WTC11 (cell line): ENCODE data around the gene ARHGAP22.

Experiments used
- ARID4B ChIP-seq: sonication (generic); formaldehyde crosslinking; IDR thresholded peaks from 2 replicates; pipeline ENCODE4 v1.8.0; 2023; ENCODE audit warnings: missing genetic modification reagents, mild to moderate bottlenecking, borderline replicate concordance
- ATF6 ChIP-seq: sonication (generic); formaldehyde crosslinking; IDR thresholded peaks from 2 replicates; pipeline ENCODE4 v1.8.1; 2023; ENCODE audit warnings: mild to moderate bottlenecking, missing genetic modification reagents
- CREM ChIP-seq: sonication (generic); formaldehyde crosslinking; IDR thresholded peaks from 2 replicates; pipeline ENCODE4 v1.8.1; 2022; ENCODE audit warnings: mild to moderate bottlenecking, missing genetic modification reagents, moderate library complexity
- CTCF ChIP-seq: fragments of 200-600 bp; IDR thresholded peaks from 2 replicates; pipeline ENCODE4 v1.8.0; 2022; ENCODE audit warnings: antibody characterized with exemption
- ESRRA ChIP-seq: sonication (generic); formaldehyde crosslinking; IDR thresholded peaks from 2 replicates; pipeline ENCODE4 v1.8.1; 2022; ENCODE audit warnings: mild to moderate bottlenecking, missing genetic modification reagents, borderline replicate concordance
- ETV6 ChIP-seq: sonication (generic); formaldehyde crosslinking; IDR thresholded peaks from 2 replicates; pipeline ENCODE4 v1.8.1; 2022; ENCODE audit warnings: mild to moderate bottlenecking, missing genetic modification reagents
- PRDM15 ChIP-seq: sonication (generic); formaldehyde crosslinking; IDR thresholded peaks from 2 replicates; pipeline ENCODE4 v1.8.0; 2022; ENCODE audit warnings: missing genetic modification reagents
- SOX15 ChIP-seq: fragments of 250-450 bp; sonication (Bioruptor Pico); IDR thresholded peaks from 2 replicates; pipeline ENCODE4 v1.9.0; 2021; ENCODE audit warnings: mild to moderate bottlenecking
- USF1 ChIP-seq: sonication (generic); formaldehyde crosslinking; IDR thresholded peaks from 2 replicates; pipeline ENCODE4 v1.8.0; 2022; ENCODE audit warnings: mild to moderate bottlenecking, missing genetic modification reagents
- USF2 ChIP-seq: sonication (generic); formaldehyde crosslinking; IDR thresholded peaks from 2 replicates; pipeline ENCODE4 v1.8.1; 2023; ENCODE audit warnings: mild to moderate bottlenecking, missing genetic modification reagents, moderate library complexity
- ZNF121 ChIP-seq: sonication (generic); formaldehyde crosslinking; IDR thresholded peaks from 2 replicates; pipeline ENCODE4 v1.8.0; 2023; ENCODE audit warnings: missing genetic modification reagents
- ZNF416 ChIP-seq: fragments of 250-450 bp; sonication (Bioruptor Pico); IDR thresholded peaks from 2 replicates; pipeline ENCODE4 v1.9.0; 2021; ENCODE audit warnings: mild to moderate bottlenecking, inconsistent platforms
- ZNF425 ChIP-seq: fragments of 250-450 bp; sonication (Bioruptor Pico); conservative IDR thresholded peaks from 2 replicates; pipeline ENCODE4 v1.9.0; 2021; ENCODE audit warnings: mild to moderate bottlenecking
- TF ChIP-seq, protein P1 (sequence below): sonication (generic); formaldehyde crosslinking; IDR thresholded peaks from 2 replicates; pipeline ENCODE4 v1.8.0; 2022; ENCODE audit warnings: mild to moderate bottlenecking, missing genetic modification reagents

- no peak for TF ChIP-seq PRDM15 (CRISPR knock-in tag)
- TF ChIP-seq CTCF, result no peak
- no peak for TF ChIP-seq ZNF416
- no peak for TF ChIP-seq ATF6 (CRISPR knock-in tag)
- no peak for TF ChIP-seq ZNF121 (CRISPR knock-in tag)
- TF ChIP-seq USF1 (CRISPR knock-in tag), result no peak
- no peak for TF ChIP-seq CREM
- TF ChIP-seq SOX15 (CRISPR knock-in tag), result no peak
- TF ChIP-seq ARID4B (CRISPR knock-in tag), result no peak
- no peak for TF ChIP-seq ESRRA (CRISPR knock-in tag)
- TF ChIP-seq USF2 (CRISPR knock-in tag), result no peak
- no peak for TF ChIP-seq ETV6 (CRISPR knock-in tag)
- TF ChIP-seq, protein P1, sequence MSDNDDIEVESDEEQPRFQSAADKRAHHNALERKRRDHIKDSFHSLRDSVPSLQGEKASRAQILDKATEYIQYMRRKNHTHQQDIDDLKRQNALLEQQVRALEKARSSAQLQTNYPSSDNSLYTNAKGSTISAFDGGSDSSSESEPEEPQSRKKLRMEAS, result no peak
- no peak for TF ChIP-seq ZNF425 (CRISPR knock-in tag)
These were observed 206.6 kb downstream of the ARHGAP22 start for GRCh38 chr10:48398261-48398660.
